Common myeloid progenitor, CD34-positive (primary cell): ENCODE measurements around the gene GUF1.

Source experiments
- CTCF ChIA-PET: fragments of 350-600 bp; sonication (Branson Sonifier 250); formaldehyde crosslinking; loops from one replicate; lab custom pipeline; 2021; ENCODE audit warnings: antibody characterized with exemption; lab: Charles Lee
- POLR2A ChIA-PET: fragments of 350-600 bp; sonication (Branson Sonifier 250); formaldehyde crosslinking; loops from one replicate; lab custom pipeline; 2021; ENCODE audit warnings: antibody characterized with exemption; lab: Charles Lee
- DNase-seq, 3 donors: peaks; one replicate each; pipeline versions ENCODE4 v3.0.0 to v3.0.0-alpha.2; 2013
- H3K27ac ChIP-seq, 2 experiments: 1 replicate in 1 of 2; 2 replicates in 1 of 2; pipeline ENCODE4 v1.7.0; 2013; ENCODE audit warnings: inconsistent platforms in 2 of 2, low read length in 2 of 2, mild to moderate bottlenecking in 2 of 2, low read depth in 1 of 2, moderate library complexity in 1 of 2; ENCODE audit not compliant: severe bottlenecking in 2 of 2, insufficient read depth in 1 of 2, poor library complexity in 1 of 2
- H3K27me3 ChIP-seq, 5 experiments: replicated peaks in 2 of 5; 1 replicate in 3 of 5; 2 replicates in 2 of 5; pipeline versions ENCODE4 v1.6.1 to v1.7.0; 2013; ENCODE audit warnings: low read length in 4 of 5, mild to moderate bottlenecking in 2 of 5, moderate library complexity in 2 of 5, inconsistent platforms in 1 of 5; ENCODE audit not compliant: insufficient read depth in 5 of 5, control insufficient read depth in 4 of 5
- H3K36me3 ChIP-seq, 4 experiments: 1 replicate in 2 of 4; 2 replicates in 2 of 4; pipeline versions ENCODE4 v1.6.1 to v1.7.0; 2013; ENCODE audit warnings: low read length in 3 of 4, control low read depth in 1 of 4, mild to moderate bottlenecking in 1 of 4; ENCODE audit not compliant: control insufficient read depth in 4 of 4, insufficient read depth in 4 of 4
- H3K4me1 ChIP-seq, 4 experiments: 1 replicate in 3 of 4; 2 replicates in 1 of 4; pipeline versions ENCODE4 v1.6.1 to v1.7.1; 2013; ENCODE audit warnings: low read length in 3 of 4, mild to moderate bottlenecking in 3 of 4, control low read depth in 1 of 4, inconsistent platforms in 1 of 4, moderate library complexity in 1 of 4; ENCODE audit not compliant: control insufficient read depth in 4 of 4, insufficient read depth in 4 of 4; ENCODE audit errors: control extremely low read depth in 1 of 4
- H3K4me3 ChIP-seq, 7 experiments: 1 replicate in 4 of 7; 2 replicates in 3 of 7; pipeline versions ENCODE4 v1.5.1 to v1.7.0; 2013; ENCODE audit warnings: mild to moderate bottlenecking in 7 of 7, low read length in 6 of 7, moderate library complexity in 6 of 7, inconsistent platforms in 2 of 7, low read depth in 2 of 7, control low read depth in 1 of 7; ENCODE audit not compliant: insufficient read depth in 4 of 7, control insufficient read depth in 1 of 7; ENCODE audit errors: extremely low read depth in 1 of 7
- H3K9me3 ChIP-seq, 5 experiments: 1 replicate in 4 of 5; 2 replicates in 1 of 5; pipeline versions ENCODE4 v1.6.1 to v1.7.1; 2013; ENCODE audit warnings: low read length in 4 of 5, mild to moderate bottlenecking in 2 of 5, inconsistent platforms in 1 of 5, low read depth in 1 of 5, moderate library complexity in 1 of 5; ENCODE audit not compliant: control insufficient read depth in 4 of 5, insufficient read depth in 2 of 5; ENCODE audit errors: control extremely low read depth in 1 of 5
- WGBS: methylation state at CpG from one replicate; pipeline ENCODE4 v1.1.5; 2013; ENCODE audit not compliant: insufficient coverage; 5-methylcytosine and 5-hydroxymethylcytosine counted together

GUF1 gene

GRCh38 chr4:44651425-44651824, 26.8 kb upstream of the GUF1 start, which contains the start of gene YIPF7:
TSS of gene YIPF7 (minus strand) at chr4:44651625. CDS start at chr4:44650100, 1,525 bp downstream.
- Histone ChIP-seq H3K9me3 (no peaks in the 10 kb centered on the region), H3K4me3 (no peak within 1 kb of the TSS), H3K27ac (no peak within 1 kb of the TSS), H3K4me1 (no peaks in the 10 kb centered on the region), H3K36me3 (no peaks in the 10 kb centered on the region), H3K27me3 (peaks cover 0 to 5% (median 2%) of the 10 kb centered on the region in 5 experiments)
- ChIA-PET POLR2A (no interaction called here), CTCF (no interaction called here)
- no peak for DNase-seq
- no CpG with 5 or more reads among the region's 1 CpG for WGBS

GRCh38 chr4:44652002-44652401, 26.2 kb upstream of the GUF1 start:
- CTCF ChIA-PET, result no interaction called here
- Histone ChIP-seq H3K4me1 (no peaks in the 10 kb centered on the region), H3K27me3 (peaks cover 0 to 5% (median 2%) of the 10 kb centered on the region in 5 experiments), H3K27ac (no peak overlapping the region), H3K9me3 (no peaks in the 10 kb centered on the region), H3K4me3 (no peak overlapping the region), H3K36me3 (no peaks in the 10 kb centered on the region)
- 100% methylated on average over 1 of the region's 1 CpG for WGBS
- POLR2A ChIA-PET, result no interaction called here
- DNase-seq, result no peak

- POLR2A ChIA-PET, result no interaction called here
- Histone ChIP-seq H3K4me3 (no peak overlapping the region), H3K27me3 (peaks cover 0 to 2% (median 0%) of the 10 kb centered on the region in 5 experiments), H3K36me3 (no peaks in the 10 kb centered on the region), H3K9me3 (no peaks in the 10 kb centered on the region), H3K4me1 (peaks cover 0 to 2% (median 0%) of the 10 kb centered on the region in 4 experiments), H3K27ac (no peak overlapping the region)
- CTCF ChIA-PET, result no interaction called here
- 60% methylated on average over 3 of the region's 3 CpGs for WGBS
- no peak for DNase-seq
Observed at GRCh38 chr4:44660396-44660795, 17.8 kb upstream of the GUF1 start.

GRCh38 chr4:44661940-44662622, 16.1 kb upstream of the GUF1 start:
- peaks cover 0 to 2% (median 0%) of the 10 kb centered on the region in 4 experiments for H3K4me1 ChIP-seq
- no peaks in the 10 kb centered on the region for H3K36me3 ChIP-seq
- no peak overlapping the region for H3K27ac ChIP-seq
- ChIA-PET CTCF (no interaction called here), POLR2A (no interaction called here)
- no CpG with 5 or more reads among the region's 1 CpG for WGBS
- H3K4me3 ChIP-seq, result no peak overlapping the region
- no peak for DNase-seq
- no peaks in the 10 kb centered on the region for H3K9me3 ChIP-seq
- H3K27me3 ChIP-seq, result peaks cover 0 to 2% (median 0%) of the 10 kb centered on the region in 5 experiments

- ChIA-PET POLR2A (no interaction called here), CTCF (no interaction called here)
- H3K36me3 ChIP-seq, result no peaks in the 10 kb centered on the region
- WGBS, result 0% methylated on average over 1 of the region's 2 CpGs
- no peak overlapping the region for H3K4me3 ChIP-seq
- no peaks in the 10 kb centered on the region for H3K27me3 ChIP-seq
- DNase-seq, result peak in 2 of 3 donors; percentile 15 to 28
- H3K27ac ChIP-seq, result no peak overlapping the region
- peaks cover 0 to 2% (median 0%) of the 10 kb centered on the region in 4 experiments for H3K4me1 ChIP-seq
- no peaks in the 10 kb centered on the region for H3K9me3 ChIP-seq
Observed at GRCh38 chr4:44662623-44663005, 15.6 kb upstream of the GUF1 start.

- POLR2A ChIA-PET, result no interaction called here
Observed at GRCh38 chr4:44663539-44664263, 14.5 kb upstream of the GUF1 start.

GRCh38 chr4:44668526-44668925, 9.7 kb upstream of the GUF1 start:
- H3K9me3 ChIP-seq, result no peaks in the 10 kb centered on the region
- DNase-seq, result no peak
- H3K4me3 ChIP-seq, result no peak overlapping the region
- H3K4me1 ChIP-seq, result no peaks in the 10 kb centered on the region
- ChIA-PET CTCF (no interaction called here), POLR2A (no interaction called here)
- H3K27me3 ChIP-seq, result peaks cover 0 to 2% (median 0%) of the 10 kb centered on the region in 5 experiments
- H3K27ac ChIP-seq, result no peak overlapping the region
- 100% methylated on average over 1 of the region's 2 CpGs for WGBS
- H3K36me3 ChIP-seq, result no peaks in the 10 kb centered on the region

More at GRCh38 chr4:44663539-44664263, 14.5 kb upstream of the GUF1 start:
- WGBS, result 96% methylated on average over 19 of the region's 20 CpGs
- CTCF ChIA-PET, result no interaction called here
- Histone ChIP-seq H3K36me3 (no peaks in the 10 kb centered on the region), H3K27me3 (no peaks in the 10 kb centered on the region), H3K9me3 (no peaks in the 10 kb centered on the region), H3K27ac (no peak overlapping the region), H3K4me3 (no peak overlapping the region), H3K4me1 (peaks cover 0 to 2% (median 0%) of the 10 kb centered on the region in 4 experiments)
- DNase-seq, result no peak
